Measurements from ENCODE around the gene RHPN2. TPM values are rescaled to one million over a fixed set of nuclear protein-coding genes. Genes with fewer than 3 reads are reported as not detected.
A peak's percentile ranks its signal among the peaks of the same experiment; 100 is the strongest.
"Not testable (repeated sequence)": the region's sequence is repeated elsewhere in the genome, so short reads cannot be mapped to it uniquely, and the experiment has no call there.

Gene RHPN2
- total and polyA plus RNA-seq, 2 of the 13 experiments (the other 11 are each of a cell fraction or from before 2014, with no cell fraction given) = 20.3 to 48.0 TPM

DNA sequence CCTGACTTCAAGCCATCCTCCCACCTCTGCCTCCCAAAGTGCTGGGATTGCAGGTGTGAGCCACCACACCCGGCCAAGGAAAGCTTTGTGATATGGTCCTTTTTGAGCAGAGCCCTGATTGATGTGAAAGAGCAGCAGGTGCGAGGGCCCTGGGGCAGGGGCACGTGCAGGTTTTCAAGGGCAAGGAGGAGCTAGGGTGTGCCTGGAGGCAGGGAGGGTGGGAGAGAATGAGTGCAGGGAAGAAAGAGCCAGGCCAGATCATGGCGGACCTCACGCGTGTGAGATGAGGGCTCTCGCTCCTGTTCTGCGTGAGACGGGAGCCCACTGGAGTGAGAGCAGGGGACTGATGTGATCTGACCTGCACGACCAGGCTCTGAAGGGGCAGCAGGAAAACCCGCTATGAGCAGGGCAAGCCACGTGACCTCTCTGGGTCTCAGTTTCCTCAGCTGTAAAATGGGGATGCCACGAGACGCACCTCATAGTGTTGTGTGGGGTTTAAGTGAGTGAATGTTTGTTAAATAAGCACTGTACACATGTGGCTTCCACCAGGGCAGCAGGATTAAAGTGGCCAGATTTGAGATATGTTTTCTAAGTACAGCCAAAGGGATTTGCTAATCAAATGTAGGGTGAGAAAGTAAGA lies 66.9 kb downstream of the RHPN2 start:
- TSS peak; percentile 43 for BruUV-seq (replicated peaks)
- Histone ChIP-seq H3K36me3 (replicated peaks in 1 of 2; ENCODE audit: control insufficient read depth in 1 of 2, insufficient read depth in 2 of 2, low read length in 2 of 2) (peaks cover 18 to 46% of the 10 kb centered on the region in 2 experiments), H4K20me1 (ENCODE audit: insufficient read depth, low read length) (no peaks in the 10 kb centered on the region), H3K9me3 (ENCODE audit: low read length) (no peaks in the 10 kb centered on the region), H3K4me1 (ENCODE audit: insufficient read depth, low read length) (no peaks in the 10 kb centered on the region), H3K4me2 (ENCODE audit: low read depth, low read length) (no peak overlapping the region), H3K27ac (ENCODE audit: extremely low read length, insufficient read depth, low read length) (no peak overlapping the region), H3K27me3 (ENCODE audit: control insufficient read depth in 1 of 2, insufficient read depth in 2 of 2, low read length in 2 of 2) (no peaks in the 10 kb centered on the region), H2AFZ (ENCODE audit: low read length) (no peak overlapping the region), H3K9ac (ENCODE audit: insufficient read depth, low read depth, low read length) (no peak overlapping the region), H3K79me2 (ENCODE audit: insufficient read depth, low read length) (no peaks in the 10 kb centered on the region), H3K4me3 (replicated peaks in 1 of 3; ENCODE audit: insufficient read depth in 1 of 3, low read depth in 2 of 3, low read length in 3 of 3) (no peak overlapping the region)
- DNase-seq (ENCODE audit: low spot score) (no peak), FAIRE-seq (no peak), ATAC-seq (no peak)
- intact Hi-C loops (cut with micrococcal nuclease; ENCODE audit: unreplicated experiment) = no loop called here
- POLR2A ChIA-PET = no interaction called here
- WGBS (ENCODE audit: low lambda C conversion rate) = 96% methylated on average over 14 of the region's 14 CpGs
- CTCF ChIA-PET (ENCODE audit: low intra/inter-chr PET ratio, low total read pairs) = no interaction called here
- TF ChIP-seq, protein P1, sequence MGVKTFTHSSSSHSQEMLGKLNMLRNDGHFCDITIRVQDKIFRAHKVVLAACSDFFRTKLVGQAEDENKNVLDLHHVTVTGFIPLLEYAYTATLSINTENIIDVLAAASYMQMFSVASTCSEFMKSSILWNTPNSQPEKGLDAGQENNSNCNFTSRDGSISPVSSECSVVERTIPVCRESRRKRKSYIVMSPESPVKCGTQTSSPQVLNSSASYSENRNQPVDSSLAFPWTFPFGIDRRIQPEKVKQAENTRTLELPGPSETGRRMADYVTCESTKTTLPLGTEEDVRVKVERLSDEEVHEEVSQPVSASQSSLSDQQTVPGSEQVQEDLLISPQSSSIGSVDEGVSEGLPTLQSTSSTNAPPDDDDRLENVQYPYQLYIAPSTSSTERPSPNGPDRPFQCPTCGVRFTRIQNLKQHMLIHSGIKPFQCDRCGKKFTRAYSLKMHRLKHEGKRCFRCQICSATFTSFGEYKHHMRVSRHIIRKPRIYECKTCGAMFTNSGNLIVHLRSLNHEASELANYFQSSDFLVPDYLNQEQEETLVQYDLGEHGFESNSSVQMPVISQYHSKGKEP (CRISPR knock-in tag; IDR thresholded peaks at IDR 0.05) = no peak
- peak; percentile 58 for TF ChIP-seq ZNF629 (CRISPR knock-in tag; conservative IDR thresholded peaks at IDR 0.05)
- in situ Hi-C loops (cut with HindIII; ENCODE audit: extremely low pct_ligation_motif_present, low pct_unique_long_range_greater_than_20kb) = no loop called here

DNA sequence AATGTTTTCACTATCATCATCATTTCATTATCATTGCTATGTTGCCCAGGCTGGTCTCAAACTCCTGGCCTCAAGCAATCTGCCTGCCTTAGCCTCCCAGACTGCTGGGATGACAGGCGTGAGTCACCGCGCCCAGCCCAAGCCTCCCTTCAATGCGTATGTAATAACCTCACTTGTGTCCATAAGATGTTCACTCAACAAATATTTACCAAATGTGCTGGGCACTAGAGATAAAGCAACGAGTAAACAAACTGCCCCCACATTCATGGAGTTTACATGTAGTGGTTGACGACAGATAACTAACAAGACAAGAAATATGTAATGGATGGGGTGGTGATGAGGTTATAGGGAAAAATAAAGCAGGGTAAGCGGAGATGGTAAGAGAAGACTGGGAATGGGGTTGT lies 67.6 kb downstream of the RHPN2 start:
- peaks cover 21 to 38% of the 10 kb centered on the region in 2 experiments for H3K36me3 ChIP-seq (replicated peaks in 1 of 2; ENCODE audit: control insufficient read depth in 1 of 2, insufficient read depth in 2 of 2, low read length in 2 of 2)
- H4K20me1 ChIP-seq (ENCODE audit: insufficient read depth, low read length); H3K9me3 ChIP-seq (ENCODE audit: low read length); CTCF ChIA-PET (ENCODE audit: low intra/inter-chr PET ratio, low total read pairs); H3K79me2 ChIP-seq (ENCODE audit: insufficient read depth, low read length); POLR2A ChIA-PET; BruUV-seq (replicated peaks); H2AFZ ChIP-seq (ENCODE audit: low read length); FAIRE-seq; H3K4me3 ChIP-seq (replicated peaks in 1 of 3; ENCODE audit: insufficient read depth in 1 of 3, low read depth in 2 of 3, low read length in 3 of 3); H3K27ac ChIP-seq (ENCODE audit: extremely low read length, insufficient read depth, low read length); DNase-seq (ENCODE audit: low spot score); intact Hi-C loops (cut with micrococcal nuclease; ENCODE audit: unreplicated experiment); H3K27me3 ChIP-seq (ENCODE audit: control insufficient read depth in 1 of 2, insufficient read depth in 2 of 2, low read length in 2 of 2); H3K4me1 ChIP-seq (ENCODE audit: insufficient read depth, low read length); H3K4me2 ChIP-seq (ENCODE audit: low read depth, low read length); ATAC-seq; in situ Hi-C loops (cut with HindIII; ENCODE audit: extremely low pct_ligation_motif_present, low pct_unique_long_range_greater_than_20kb); H3K9ac ChIP-seq (ENCODE audit: insufficient read depth, low read depth, low read length): not testable (repeated sequence)
- TF ChIP-seq FOSL2 (CRISPR knock-in tag; IDR thresholded peaks at IDR 0.05) = peak; percentile 52
- 73% methylated on average over 7 of the region's 7 CpGs for WGBS (ENCODE audit: low lambda C conversion rate)

DNA sequence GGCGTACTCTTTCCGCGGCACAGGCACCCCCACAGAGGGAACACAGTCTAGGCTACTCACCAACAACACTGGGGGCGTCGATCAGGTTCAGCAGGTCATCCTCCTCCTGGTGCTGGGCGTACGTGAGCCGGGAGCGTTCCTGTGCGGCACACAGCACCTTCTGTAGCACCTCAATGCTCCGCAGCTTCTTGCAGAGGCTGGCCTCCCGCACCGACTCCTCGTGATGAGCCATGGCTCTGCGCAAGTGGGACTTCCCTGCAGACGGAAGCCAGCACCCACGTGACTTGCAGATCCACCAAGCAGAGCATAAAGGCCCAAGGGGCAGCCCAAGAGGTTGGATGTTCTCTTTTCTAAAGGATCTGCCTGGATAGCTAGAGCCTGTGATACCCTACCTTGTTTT lies 68.7 kb downstream of the RHPN2 start:
- H3K27ac ChIP-seq (ENCODE audit: extremely low read length, insufficient read depth, low read length); H3K4me3 ChIP-seq (replicated peaks in 1 of 3; ENCODE audit: insufficient read depth in 1 of 3, low read depth in 2 of 3, low read length in 3 of 3); H3K9me3 ChIP-seq (ENCODE audit: low read length); ATAC-seq; H3K79me2 ChIP-seq (ENCODE audit: insufficient read depth, low read length); CTCF ChIA-PET (ENCODE audit: low intra/inter-chr PET ratio, low total read pairs); H3K9ac ChIP-seq (ENCODE audit: insufficient read depth, low read depth, low read length); H4K20me1 ChIP-seq (ENCODE audit: insufficient read depth, low read length); H3K4me1 ChIP-seq (ENCODE audit: insufficient read depth, low read length); FAIRE-seq; BruUV-seq (replicated peaks); DNase-seq (ENCODE audit: low spot score); in situ Hi-C loops (cut with HindIII; ENCODE audit: extremely low pct_ligation_motif_present, low pct_unique_long_range_greater_than_20kb); POLR2A ChIA-PET; intact Hi-C loops (cut with micrococcal nuclease; ENCODE audit: unreplicated experiment); H3K4me2 ChIP-seq (ENCODE audit: low read depth, low read length); H2AFZ ChIP-seq (ENCODE audit: low read length); H3K27me3 ChIP-seq (ENCODE audit: control insufficient read depth in 1 of 2, insufficient read depth in 2 of 2, low read length in 2 of 2): not testable (repeated sequence)
- H3K36me3 ChIP-seq (replicated peaks in 1 of 2; ENCODE audit: control insufficient read depth in 1 of 2, insufficient read depth in 2 of 2, low read length in 2 of 2) = peaks cover 21 to 39% of the 10 kb centered on the region in 2 experiments
- over 99% methylated on average over 15 of the region's 17 CpGs for WGBS (ENCODE audit: low lambda C conversion rate)

All from HepG2 (cell line).